Glutamatergic neuron (in vitro differentiated cells): ENCODE measurements around the gene HNRNPL. TPM values are rescaled to one million over a fixed set of nuclear protein-coding genes. Genes with fewer than 3 reads are reported as not detected.

Experiments used
- DNase-seq: peaks from one replicate; pipeline ENCODE4 v3.0.0; 2022
- H3K27ac Mint-ChIP-seq: one replicate; pipeline ENCODE4 v1.8.0; 2020; ENCODE audit warnings: mild to moderate bottlenecking, mixed read lengths, inconsistent platforms; ENCODE audit not compliant: unreplicated experiment
- H3K27me3 Mint-ChIP-seq: one replicate; pipeline ENCODE4 v1.8.0; 2020; ENCODE audit warnings: mild to moderate bottlenecking, moderate library complexity, mixed read lengths, inconsistent platforms; ENCODE audit not compliant: unreplicated experiment
- H3K36me3 Mint-ChIP-seq: one replicate; pipeline ENCODE4 v1.8.0; 2020; ENCODE audit warnings: mild to moderate bottlenecking, mixed read lengths, inconsistent platforms; ENCODE audit not compliant: unreplicated experiment
- H3K4me1 Mint-ChIP-seq: one replicate; pipeline ENCODE4 v1.8.0; 2020; ENCODE audit warnings: mild to moderate bottlenecking, low read depth, mixed read lengths, inconsistent platforms; ENCODE audit not compliant: unreplicated experiment
- H3K4me3 Mint-ChIP-seq: one replicate; pipeline ENCODE4 v1.8.0; 2020; ENCODE audit warnings: mild to moderate bottlenecking, mixed read lengths, inconsistent platforms; ENCODE audit not compliant: unreplicated experiment
- H3K9me3 Mint-ChIP-seq: one replicate; pipeline ENCODE4 v1.8.0; 2020; ENCODE audit warnings: mild to moderate bottlenecking, moderate library complexity, mixed read lengths, inconsistent platforms; ENCODE audit not compliant: unreplicated experiment
- total RNA-seq: library from RNA; stranded (reverse); fragmentation: NEBNext Ultra II Directional; extraction: Animal tissue kit (Norgen Biotek cat#: 25700); gene quantifications from one replicate; pipeline ENCODE4 v1.2.1, GENCODE V29; 2021; ENCODE audit not compliant: unreplicated experiment
- TF ChIP-seq, protein P1 (sequence below): fragments of 200-600 bp; sonication (generic); IDR thresholded peaks from one replicate; pipeline ENCODE4 v1.5.0; 2021; ENCODE audit not compliant: partially characterized antibody, unreplicated experiment

Gene HNRNPL
- total RNA-seq, 1 donor from 2014 or later: 371 TPM

DNA sequence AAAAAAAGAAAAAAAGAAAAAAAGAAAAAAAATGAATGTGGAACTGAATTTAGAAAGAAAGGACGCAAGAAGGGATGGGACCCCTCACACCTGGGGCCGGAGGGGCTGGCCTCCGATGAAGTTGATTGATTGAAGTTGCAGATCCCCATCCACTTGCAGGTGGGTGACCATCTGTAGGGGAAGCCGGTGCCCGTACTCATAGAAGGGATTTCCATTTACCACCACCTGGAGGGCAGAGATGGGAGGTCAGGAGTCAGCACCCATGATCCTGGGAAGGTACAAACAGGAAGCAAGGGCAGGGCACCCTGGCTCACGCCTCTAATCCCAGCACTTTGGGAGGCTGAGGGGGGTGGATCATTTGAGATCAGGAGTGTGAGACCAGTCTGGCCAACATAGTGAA, 43.4 kb downstream of the HNRNPL start:
- TF ChIP-seq, protein P1, sequence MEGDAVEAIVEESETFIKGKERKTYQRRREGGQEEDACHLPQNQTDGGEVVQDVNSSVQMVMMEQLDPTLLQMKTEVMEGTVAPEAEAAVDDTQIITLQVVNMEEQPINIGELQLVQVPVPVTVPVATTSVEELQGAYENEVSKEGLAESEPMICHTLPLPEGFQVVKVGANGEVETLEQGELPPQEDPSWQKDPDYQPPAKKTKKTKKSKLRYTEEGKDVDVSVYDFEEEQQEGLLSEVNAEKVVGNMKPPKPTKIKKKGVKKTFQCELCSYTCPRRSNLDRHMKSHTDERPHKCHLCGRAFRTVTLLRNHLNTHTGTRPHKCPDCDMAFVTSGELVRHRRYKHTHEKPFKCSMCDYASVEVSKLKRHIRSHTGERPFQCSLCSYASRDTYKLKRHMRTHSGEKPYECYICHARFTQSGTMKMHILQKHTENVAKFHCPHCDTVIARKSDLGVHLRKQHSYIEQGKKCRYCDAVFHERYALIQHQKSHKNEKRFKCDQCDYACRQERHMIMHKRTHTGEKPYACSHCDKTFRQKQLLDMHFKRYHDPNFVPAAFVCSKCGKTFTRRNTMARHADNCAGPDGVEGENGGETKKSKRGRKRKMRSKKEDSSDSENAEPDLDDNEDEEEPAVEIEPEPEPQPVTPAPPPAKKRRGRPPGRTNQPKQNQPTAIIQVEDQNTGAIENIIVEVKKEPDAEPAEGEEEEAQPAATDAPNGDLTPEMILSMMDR: no peak
- Mint-ChIP-seq H3K36me3 (peaks cover 6% of the 10 kb centered on the region), H3K4me3 (no peak overlapping the region), H3K4me1 (no peaks in the 10 kb centered on the region), H3K27me3 (peaks cover 1% of the 10 kb centered on the region), H3K9me3 (peaks cover 5% of the 10 kb centered on the region), H3K27ac (no peak overlapping the region)
- no peak for DNase-seq

DNA sequence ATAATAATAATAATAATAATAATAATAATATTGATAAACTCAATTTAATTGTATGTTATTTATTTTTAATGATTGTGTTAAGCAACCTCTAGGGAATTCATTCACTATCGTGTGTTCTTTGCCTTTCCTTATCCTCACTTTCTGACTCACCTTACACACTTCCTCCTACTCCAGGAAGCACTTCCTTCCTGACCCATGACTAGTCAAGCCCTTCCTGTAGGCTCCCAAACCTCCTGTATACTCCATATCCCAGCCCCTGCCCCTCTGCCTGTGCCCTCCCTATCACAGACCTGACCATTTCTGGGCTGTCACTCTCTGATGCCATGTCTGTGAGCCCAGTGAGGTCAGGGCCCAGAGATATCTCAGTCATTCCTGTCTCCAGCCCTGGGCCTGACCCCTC, 44.6 kb downstream of the HNRNPL start:
- TF ChIP-seq, protein P1: no peak
- peak overlapping the region; percentile 13 for H3K4me3 Mint-ChIP-seq
- H3K4me1 Mint-ChIP-seq: no peaks in the 10 kb centered on the region

DNA sequence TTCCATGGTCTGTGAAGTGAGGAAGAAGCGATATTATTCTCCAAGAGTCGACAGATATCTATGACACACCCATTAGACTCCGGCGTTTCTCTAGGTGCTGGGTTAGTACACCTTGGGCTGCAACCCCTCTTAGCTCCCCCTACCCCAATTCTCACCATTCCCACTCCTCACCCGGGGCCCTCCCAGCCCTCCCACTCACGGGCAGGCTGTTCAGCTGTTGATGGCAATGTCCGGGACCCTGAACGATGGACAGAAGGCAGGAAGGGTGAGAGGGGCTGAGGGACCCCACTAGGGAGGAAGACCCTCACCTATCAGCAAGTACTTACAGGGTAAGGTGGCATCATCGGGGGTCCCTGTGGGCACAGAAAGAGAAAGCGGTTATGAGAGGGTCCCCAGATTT, 46.2 kb downstream of the HNRNPL start:
- no peaks in the 10 kb centered on the region for H3K27me3 Mint-ChIP-seq
- no peak for DNase-seq
- peaks cover 6% of the 10 kb centered on the region for H3K36me3 Mint-ChIP-seq
- peaks cover 8% of the 10 kb centered on the region for H3K9me3 Mint-ChIP-seq
- TF ChIP-seq, protein P1: no peak
- no peak overlapping the region for H3K4me3 Mint-ChIP-seq
- no peaks in the 10 kb centered on the region for H3K4me1 Mint-ChIP-seq
- H3K27ac Mint-ChIP-seq: no peak overlapping the region

More for the DNA sequence above, 44.6 kb downstream of the HNRNPL start:
- H3K27ac Mint-ChIP-seq: no peak overlapping the region
- H3K36me3 Mint-ChIP-seq: peaks cover 6% of the 10 kb centered on the region
- peaks cover 5% of the 10 kb centered on the region for H3K9me3 Mint-ChIP-seq
- DNase-seq: no peak
- H3K27me3 Mint-ChIP-seq: peaks cover 1% of the 10 kb centered on the region

DNA sequence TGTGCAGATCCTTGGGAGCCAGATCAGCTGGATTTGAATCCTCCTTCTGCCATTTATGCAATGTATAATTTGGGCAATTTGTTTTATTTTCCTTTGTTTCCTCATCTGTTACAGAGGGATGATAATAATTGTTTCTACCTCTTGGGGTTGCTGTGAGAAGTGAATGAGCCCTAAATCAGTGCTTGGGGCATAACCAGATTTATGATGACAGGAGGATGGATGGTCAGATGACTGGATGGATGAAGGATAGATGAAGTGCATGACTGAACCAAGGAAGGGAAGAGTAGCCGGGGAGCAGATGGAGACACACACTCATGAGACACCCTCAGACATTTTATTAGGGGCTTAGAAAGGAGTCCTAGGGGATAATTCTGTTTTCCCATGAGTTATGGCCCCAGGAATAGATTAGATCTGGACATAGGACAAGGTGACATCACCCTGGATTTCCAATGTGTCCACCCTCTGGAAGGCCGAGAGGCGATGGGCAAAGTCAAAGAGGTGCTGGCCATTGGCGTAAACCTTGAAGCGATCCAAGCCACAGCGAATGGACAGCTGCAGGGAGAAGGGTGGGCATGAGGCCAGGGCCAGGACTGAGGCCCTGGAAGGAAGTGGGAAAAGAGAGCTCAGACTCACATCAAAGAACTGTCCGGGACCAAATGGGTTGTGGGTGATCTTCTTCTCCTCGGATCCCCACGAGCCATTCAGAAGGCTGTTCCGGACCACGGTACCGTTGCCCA, 48.3 kb downstream of the HNRNPL start:
- H3K9me3 Mint-ChIP-seq: peaks cover 3% of the 10 kb centered on the region
- H3K4me1 Mint-ChIP-seq: peaks cover 1% of the 10 kb centered on the region
- DNase-seq: no peak
- peaks cover 1% of the 10 kb centered on the region for H3K27me3 Mint-ChIP-seq
- H3K27ac Mint-ChIP-seq: no peak overlapping the region
- H3K36me3 Mint-ChIP-seq: no peaks in the 10 kb centered on the region
- TF ChIP-seq, protein P1: no peak
- no peak overlapping the region for H3K4me3 Mint-ChIP-seq

DNA sequence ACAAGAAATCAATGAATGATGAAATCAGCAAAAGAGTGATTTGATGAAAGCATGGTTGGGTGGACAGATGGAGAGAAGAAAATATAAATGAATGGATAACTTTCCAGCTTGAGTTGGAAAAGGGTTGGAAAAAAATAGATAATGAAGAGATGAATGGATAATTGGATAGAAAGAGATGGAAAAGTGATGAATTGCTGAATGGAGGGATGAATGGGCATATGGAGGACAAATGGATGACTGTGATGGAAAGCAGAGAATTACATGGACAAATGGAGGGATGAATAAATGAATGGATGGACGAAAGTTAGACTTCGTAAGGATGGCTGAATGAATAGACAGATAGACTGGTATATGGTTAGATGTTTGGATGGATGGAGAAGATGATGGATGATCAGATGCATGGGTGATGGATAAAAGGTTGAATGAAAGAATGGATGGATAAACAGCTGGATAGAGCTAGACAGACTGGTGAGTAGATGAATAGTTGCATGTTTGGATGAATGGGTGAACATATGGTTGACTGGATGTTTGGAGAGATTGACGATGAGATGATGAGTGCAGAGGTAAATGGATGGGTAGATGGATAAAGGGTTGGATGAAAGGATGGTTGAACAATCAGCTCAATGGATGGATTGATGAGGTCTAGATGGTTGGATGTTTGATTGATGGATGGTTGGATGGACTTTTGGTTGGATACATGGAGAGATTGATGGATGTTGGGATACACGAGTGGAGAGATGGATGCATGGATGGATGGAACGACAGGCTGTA, 49.0 kb downstream of the HNRNPL start:
- H3K4me1 Mint-ChIP-seq: peaks cover 1% of the 10 kb centered on the region
- H3K9me3 Mint-ChIP-seq: peaks cover 3% of the 10 kb centered on the region
- no peaks in the 10 kb centered on the region for H3K36me3 Mint-ChIP-seq
- H3K27me3 Mint-ChIP-seq: peaks cover 3% of the 10 kb centered on the region
- TF ChIP-seq, protein P1: no peak
- H3K4me3 Mint-ChIP-seq: no peak overlapping the region
- DNase-seq: no peak
- H3K27ac Mint-ChIP-seq: no peak overlapping the region
